Measurements from ENCODE around the gene FBXO47. TPM values are rescaled to one million over a fixed set of nuclear protein-coding genes. Genes with fewer than 3 reads are reported as not detected.

Gene FBXO47
- total and polyA plus RNA-seq, 2 donors (not counting 1 experiment from before 2014, with no cell fraction given) = not detected

DNA sequence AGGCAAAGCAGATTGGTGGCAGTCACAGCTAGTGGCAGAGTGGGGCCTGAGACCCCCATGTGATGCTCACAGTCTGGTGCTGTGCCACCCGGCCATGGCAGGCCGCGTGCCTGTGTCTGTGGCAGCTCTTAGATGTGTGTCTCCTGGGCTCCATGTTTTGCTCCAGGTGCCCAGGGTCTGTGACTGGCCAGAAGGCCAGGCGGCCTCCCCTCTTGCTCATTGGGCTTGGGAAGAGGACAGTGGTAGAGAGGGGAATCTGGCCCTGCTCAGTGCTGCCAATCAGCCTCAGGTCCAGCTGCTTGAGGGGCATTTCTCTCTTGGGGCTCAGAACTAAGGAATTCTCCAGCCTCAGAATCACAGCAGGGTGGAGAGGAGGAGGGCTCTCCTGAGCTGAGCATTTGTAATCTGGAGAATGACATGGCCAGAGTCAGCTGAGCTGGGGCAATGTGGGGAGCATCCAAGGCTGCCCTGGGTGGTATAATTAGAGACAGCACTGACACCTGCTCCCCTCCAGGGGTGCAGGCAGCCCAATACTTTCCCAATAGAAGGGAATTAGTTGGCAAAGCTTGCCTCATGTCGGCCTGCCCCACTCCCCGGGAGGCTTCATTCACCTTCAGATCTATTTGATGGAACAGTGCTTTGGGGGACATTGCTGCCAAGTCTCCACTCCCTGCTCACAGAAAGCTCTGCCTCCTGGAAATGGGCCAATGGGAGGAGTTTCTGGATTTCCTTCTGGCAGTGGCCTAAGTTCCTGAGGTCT lies 44.5 kb downstream of the FBXO47 start:
- TF ChIP-seq, protein P1, sequence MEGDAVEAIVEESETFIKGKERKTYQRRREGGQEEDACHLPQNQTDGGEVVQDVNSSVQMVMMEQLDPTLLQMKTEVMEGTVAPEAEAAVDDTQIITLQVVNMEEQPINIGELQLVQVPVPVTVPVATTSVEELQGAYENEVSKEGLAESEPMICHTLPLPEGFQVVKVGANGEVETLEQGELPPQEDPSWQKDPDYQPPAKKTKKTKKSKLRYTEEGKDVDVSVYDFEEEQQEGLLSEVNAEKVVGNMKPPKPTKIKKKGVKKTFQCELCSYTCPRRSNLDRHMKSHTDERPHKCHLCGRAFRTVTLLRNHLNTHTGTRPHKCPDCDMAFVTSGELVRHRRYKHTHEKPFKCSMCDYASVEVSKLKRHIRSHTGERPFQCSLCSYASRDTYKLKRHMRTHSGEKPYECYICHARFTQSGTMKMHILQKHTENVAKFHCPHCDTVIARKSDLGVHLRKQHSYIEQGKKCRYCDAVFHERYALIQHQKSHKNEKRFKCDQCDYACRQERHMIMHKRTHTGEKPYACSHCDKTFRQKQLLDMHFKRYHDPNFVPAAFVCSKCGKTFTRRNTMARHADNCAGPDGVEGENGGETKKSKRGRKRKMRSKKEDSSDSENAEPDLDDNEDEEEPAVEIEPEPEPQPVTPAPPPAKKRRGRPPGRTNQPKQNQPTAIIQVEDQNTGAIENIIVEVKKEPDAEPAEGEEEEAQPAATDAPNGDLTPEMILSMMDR (IDR thresholded peaks at IDR 0.05) = no peak
- no peak for TF ChIP-seq EZH2 (IDR thresholded peaks at IDR 0.05; ENCODE audit: borderline replicate concordance, insufficient read depth, low read depth, low read length, poor library complexity, severe bottlenecking)
- Histone ChIP-seq H3K4me2 (replicated peaks; ENCODE audit: low read depth, low read length, poor library complexity, severe bottlenecking) (no peak overlapping the region), H3K79me2 (ENCODE audit: control insufficient read depth, insufficient read depth, low read length) (no peaks in the 10 kb centered on the region), H3K4me3 (ENCODE audit: control extremely low read depth in 1 of 5, extremely low read depth in 1 of 5, insufficient read depth in 1 of 5, low read depth in 2 of 5, low read length in 4 of 5) (no peak overlapping the region), H3K9ac (ENCODE audit: low read length) (no peak overlapping the region), H3K9me3 (ENCODE audit: control extremely low read depth in 1 of 3, control insufficient read depth in 2 of 3, insufficient read depth in 1 of 3, low read length in 2 of 3) (no peaks in the 10 kb centered on the region), H3K27me3 (replicated peaks in 1 of 4; ENCODE audit: control extremely low read depth in 1 of 4, control insufficient read depth in 3 of 4, insufficient read depth in 4 of 4, low read length in 3 of 4) (no peaks in the 10 kb centered on the region), H3K27ac (ENCODE audit: low read length in 2 of 2) (no peak overlapping the region), H3K4me1 (ENCODE audit: control insufficient read depth in 2 of 2, insufficient read depth in 2 of 2, low read length in 2 of 2) (peaks cover 0 to 3% of the 10 kb centered on the region in 2 donors), H4K20me1 (ENCODE audit: control insufficient read depth, insufficient read depth, low read length, poor library complexity, severe bottlenecking) (peaks cover 14% of the 10 kb centered on the region), H2AFZ (ENCODE audit: insufficient read depth, low read depth, low read length, poor library complexity, severe bottlenecking) (no peak overlapping the region), H3K36me3 (replicated peaks in 1 of 2; ENCODE audit: control extremely low read depth in 1 of 2, control insufficient read depth in 1 of 2, extremely low read depth in 1 of 2, insufficient read depth in 2 of 2, low read length in 1 of 2) (peaks cover 0 to 29% of the 10 kb centered on the region in 2 experiments)
- no peak overlapping the region for H3K4me3 Mint-ChIP-seq
- H3K27me3 Mint-ChIP-seq = no peaks in the 10 kb centered on the region
- intact Hi-C loops (cut with micrococcal nuclease) = no loop called here
- ATAC-seq (ENCODE audit: low read depth) (no peak), DNase-seq (no peak)
- POLR2A ChIA-PET = interaction anchor here (1.4 to 4.5 kb wide), 2 partner anchors 24 to 52 kb away, joined by 3 to 20 read pairs; partner anchors contain the start of gene LASP1
- no peaks in the 10 kb centered on the region for H3K9me3 Mint-ChIP-seq (ENCODE audit: insufficient read depth)
- CTCF ChIA-PET = interaction anchor here (0.8 to 2.6 kb wide), 8 partner anchors 16 to 252 kb away, joined by 3 to 15 read pairs (median 4); partner anchors contain the start of gene LASP1
- no peak overlapping the region for H3K27ac Mint-ChIP-seq
- WGBS (ENCODE audit: insufficient coverage) = 98% methylated on average over 3 of the region's 6 CpGs
- H3K4me1 Mint-ChIP-seq = peaks cover 22% of the 10 kb centered on the region
